ENCODE measurements around the gene ANTXRL.
"Not testable (repeated sequence)": the region's sequence is repeated elsewhere in the genome, so short reads cannot be mapped to it uniquely, and the experiment has no call there.

DNA sequence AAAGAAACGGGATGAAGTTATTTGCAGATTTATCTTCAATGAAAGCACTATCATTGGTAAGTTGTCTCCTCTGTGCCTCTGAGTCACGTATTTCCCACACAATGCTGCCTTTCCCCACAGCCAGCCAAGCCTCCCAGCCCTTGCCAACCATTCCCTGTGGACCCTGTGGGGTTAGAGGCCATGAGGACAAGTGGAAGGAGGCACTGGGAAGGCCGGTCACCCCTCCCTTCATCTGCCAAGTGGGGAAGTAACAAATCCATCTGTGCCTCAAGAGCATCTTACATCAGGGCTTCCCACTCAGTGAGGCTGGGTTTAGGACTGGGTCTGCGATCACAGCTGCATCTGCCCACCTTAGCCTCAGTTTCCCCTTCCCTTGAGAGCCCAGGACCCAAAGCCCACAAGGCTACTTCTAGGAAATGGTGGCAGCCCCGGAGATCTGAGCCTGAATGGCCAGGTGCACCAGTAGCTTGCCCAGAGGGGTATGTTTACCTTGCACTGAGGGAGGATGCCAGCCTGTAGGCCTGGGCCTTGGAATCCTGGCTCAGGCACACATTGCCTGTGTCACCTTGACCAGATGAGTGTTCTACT is 16.1 kb downstream of the ANTXRL start:
- TF ChIP-seq, protein P1, sequence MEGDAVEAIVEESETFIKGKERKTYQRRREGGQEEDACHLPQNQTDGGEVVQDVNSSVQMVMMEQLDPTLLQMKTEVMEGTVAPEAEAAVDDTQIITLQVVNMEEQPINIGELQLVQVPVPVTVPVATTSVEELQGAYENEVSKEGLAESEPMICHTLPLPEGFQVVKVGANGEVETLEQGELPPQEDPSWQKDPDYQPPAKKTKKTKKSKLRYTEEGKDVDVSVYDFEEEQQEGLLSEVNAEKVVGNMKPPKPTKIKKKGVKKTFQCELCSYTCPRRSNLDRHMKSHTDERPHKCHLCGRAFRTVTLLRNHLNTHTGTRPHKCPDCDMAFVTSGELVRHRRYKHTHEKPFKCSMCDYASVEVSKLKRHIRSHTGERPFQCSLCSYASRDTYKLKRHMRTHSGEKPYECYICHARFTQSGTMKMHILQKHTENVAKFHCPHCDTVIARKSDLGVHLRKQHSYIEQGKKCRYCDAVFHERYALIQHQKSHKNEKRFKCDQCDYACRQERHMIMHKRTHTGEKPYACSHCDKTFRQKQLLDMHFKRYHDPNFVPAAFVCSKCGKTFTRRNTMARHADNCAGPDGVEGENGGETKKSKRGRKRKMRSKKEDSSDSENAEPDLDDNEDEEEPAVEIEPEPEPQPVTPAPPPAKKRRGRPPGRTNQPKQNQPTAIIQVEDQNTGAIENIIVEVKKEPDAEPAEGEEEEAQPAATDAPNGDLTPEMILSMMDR (IDR thresholded peaks at IDR 0.05), result not testable (repeated sequence)
- TF ChIP-seq POLR2A (IDR thresholded peaks at IDR 0.05), result not testable (repeated sequence)

Data from transverse colon (tissue), 3 donors.